LNCAP (cell line): ENCODE measurements around the gene DPF1.

Source experiments
- TF ChIP-seq, protein P1 (sequence below): fragments of 450-650 bp; IDR thresholded peaks from 2 replicates; pipeline ENCODE4 v1.5.1; 2017; ENCODE audit warnings: mild to moderate bottlenecking

The DPF1 gene

DNA sequence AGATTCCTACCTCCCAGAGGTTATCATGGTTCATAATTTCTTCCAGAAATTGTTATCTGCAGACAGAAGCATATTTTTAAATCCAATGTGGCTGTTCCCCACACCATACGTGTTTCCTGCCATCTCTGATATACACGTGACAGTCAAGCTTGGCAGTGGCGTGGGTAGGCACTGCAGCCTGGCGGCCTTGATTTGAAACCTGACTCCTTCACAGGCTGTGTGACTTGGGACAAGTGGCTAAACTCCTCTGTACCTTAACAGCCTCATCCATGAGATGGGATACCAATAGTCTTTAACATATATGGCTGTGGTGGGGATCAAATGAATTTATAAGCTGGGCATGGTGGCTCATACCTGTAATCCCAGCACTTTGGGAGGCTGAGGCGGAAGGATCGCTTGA, 33.2 kb downstream of the DPF1 start:
- TF ChIP-seq, protein P1, sequence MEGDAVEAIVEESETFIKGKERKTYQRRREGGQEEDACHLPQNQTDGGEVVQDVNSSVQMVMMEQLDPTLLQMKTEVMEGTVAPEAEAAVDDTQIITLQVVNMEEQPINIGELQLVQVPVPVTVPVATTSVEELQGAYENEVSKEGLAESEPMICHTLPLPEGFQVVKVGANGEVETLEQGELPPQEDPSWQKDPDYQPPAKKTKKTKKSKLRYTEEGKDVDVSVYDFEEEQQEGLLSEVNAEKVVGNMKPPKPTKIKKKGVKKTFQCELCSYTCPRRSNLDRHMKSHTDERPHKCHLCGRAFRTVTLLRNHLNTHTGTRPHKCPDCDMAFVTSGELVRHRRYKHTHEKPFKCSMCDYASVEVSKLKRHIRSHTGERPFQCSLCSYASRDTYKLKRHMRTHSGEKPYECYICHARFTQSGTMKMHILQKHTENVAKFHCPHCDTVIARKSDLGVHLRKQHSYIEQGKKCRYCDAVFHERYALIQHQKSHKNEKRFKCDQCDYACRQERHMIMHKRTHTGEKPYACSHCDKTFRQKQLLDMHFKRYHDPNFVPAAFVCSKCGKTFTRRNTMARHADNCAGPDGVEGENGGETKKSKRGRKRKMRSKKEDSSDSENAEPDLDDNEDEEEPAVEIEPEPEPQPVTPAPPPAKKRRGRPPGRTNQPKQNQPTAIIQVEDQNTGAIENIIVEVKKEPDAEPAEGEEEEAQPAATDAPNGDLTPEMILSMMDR: no peak

DNA sequence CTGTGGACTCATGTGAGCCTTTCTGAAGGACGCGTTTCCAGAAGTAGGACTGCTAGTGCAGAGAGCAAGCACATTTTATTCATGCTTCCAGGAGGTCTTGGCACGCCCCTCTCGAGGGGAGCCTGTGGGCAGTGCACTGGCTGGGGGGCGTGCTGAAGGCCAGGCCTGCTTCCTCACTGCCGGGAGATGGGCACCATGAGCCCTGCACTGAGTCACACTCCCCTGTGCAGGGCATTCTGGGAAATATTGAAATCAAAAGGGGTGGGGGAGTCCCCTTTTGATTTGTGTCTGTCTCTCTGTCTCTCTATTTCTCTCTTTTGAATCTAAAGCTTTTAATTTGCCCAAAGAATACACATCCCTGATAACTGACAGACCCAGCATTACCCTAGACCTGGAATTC, 34.0 kb downstream of the DPF1 start:
- TF ChIP-seq, protein P1: no peak

GRCh38 chr19:38185562-38185961, 38.5 kb downstream of the DPF1 start:
- TF ChIP-seq, protein P1: no peak

GRCh38 chr19:38184815-38185214, 39.2 kb downstream of the DPF1 start:
- TF ChIP-seq, protein P1: no peak

- TF ChIP-seq, protein P1: no peak
Measured at GRCh38 chr19:38183251-38183897, 40.6 kb downstream of the DPF1 start.

DNA sequence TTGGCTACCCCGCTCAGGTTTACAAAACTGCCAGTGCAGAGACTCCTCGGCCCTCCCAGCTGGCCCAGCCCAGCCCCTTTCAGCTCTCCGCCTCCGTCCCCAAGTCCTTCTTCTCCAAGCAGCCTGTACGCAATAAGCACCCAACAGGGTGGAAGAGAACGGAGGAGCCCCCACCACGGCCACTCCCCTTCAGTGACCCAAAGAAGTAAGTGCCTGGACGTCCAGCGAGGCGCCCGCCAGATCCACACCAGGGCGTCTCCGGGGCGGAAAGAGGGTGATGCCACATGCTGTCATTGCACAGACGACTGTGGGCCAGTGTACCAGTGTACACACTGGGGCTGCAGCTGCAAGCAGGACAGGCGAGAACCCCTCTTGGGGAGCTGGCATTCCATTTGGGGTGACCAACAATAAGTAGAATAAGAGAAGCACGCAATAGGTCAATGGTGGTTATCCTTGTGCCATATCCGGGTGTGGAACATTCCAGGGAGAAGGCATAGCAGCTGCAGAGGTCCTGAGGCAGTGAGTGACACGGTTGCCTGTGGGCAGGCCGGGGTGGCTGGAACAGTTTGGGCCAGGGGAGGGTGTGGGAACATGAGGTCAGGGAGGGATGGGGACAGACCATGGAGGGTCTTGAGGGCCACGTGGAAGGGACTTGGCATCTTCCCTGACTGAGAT, 41.3 kb downstream of the DPF1 start:
- TF ChIP-seq, protein P1: no peak

- TF ChIP-seq, protein P1: no peak
Measured at GRCh38 chr19:38180071-38180470, 44.0 kb downstream of the DPF1 start.
